Measurements from ENCODE around the gene ZDHHC4.

- no peak for TF ChIP-seq BRF1 (IDR thresholded peaks at IDR 0.05; ENCODE audit: borderline replicate concordance, extremely low read depth, insufficient read length)
- TF ChIP-seq, protein P1, sequence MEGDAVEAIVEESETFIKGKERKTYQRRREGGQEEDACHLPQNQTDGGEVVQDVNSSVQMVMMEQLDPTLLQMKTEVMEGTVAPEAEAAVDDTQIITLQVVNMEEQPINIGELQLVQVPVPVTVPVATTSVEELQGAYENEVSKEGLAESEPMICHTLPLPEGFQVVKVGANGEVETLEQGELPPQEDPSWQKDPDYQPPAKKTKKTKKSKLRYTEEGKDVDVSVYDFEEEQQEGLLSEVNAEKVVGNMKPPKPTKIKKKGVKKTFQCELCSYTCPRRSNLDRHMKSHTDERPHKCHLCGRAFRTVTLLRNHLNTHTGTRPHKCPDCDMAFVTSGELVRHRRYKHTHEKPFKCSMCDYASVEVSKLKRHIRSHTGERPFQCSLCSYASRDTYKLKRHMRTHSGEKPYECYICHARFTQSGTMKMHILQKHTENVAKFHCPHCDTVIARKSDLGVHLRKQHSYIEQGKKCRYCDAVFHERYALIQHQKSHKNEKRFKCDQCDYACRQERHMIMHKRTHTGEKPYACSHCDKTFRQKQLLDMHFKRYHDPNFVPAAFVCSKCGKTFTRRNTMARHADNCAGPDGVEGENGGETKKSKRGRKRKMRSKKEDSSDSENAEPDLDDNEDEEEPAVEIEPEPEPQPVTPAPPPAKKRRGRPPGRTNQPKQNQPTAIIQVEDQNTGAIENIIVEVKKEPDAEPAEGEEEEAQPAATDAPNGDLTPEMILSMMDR (IDR thresholded peaks at IDR 0.05 in 2 of 3, conservative IDR thresholded peaks at IDR 0.05 in 1 of 3; ENCODE audit: insufficient read depth in 2 of 3, low read depth in 1 of 3, low read length in 3 of 3) = no peak
- TF ChIP-seq MXI1 (IDR thresholded peaks at IDR 0.05; ENCODE audit: low read depth, low read length) = no peak
- TF ChIP-seq, protein P2, sequence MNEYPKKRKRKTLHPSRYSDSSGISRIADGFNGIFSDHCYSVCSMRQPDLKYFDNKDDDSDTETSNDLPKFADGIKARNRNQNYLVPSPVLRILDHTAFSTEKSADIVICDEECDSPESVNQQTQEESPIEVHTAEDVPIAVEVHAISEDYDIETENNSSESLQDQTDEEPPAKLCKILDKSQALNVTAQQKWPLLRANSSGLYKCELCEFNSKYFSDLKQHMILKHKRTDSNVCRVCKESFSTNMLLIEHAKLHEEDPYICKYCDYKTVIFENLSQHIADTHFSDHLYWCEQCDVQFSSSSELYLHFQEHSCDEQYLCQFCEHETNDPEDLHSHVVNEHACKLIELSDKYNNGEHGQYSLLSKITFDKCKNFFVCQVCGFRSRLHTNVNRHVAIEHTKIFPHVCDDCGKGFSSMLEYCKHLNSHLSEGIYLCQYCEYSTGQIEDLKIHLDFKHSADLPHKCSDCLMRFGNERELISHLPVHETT (CRISPR knock-in tag; conservative IDR thresholded peaks at IDR 0.05 in 1 of 2, IDR thresholded peaks at IDR 0.05 in 1 of 2) = no peak
Observed at GRCh38 chr7:6588566-6588965, 11.3 kb downstream of the ZDHHC4 start.
